H9 (cell line): ENCODE results near the gene KLC1. TPM values are rescaled to one million over a fixed set of nuclear protein-coding genes. Genes with fewer than 3 reads are reported as not detected.

ENCODE experiments used
- DNase-seq: peaks from one replicate; pipeline ENCODE4 v3.0.0-alpha.2; 2017
- H2AFZ ChIP-seq: one replicate; pipeline ENCODE4 v1.6.1; 2013; ENCODE audit warnings: mild to moderate bottlenecking, low read length, control low read depth, moderate library complexity
- H2AK5ac ChIP-seq: 2 replicates; pipeline ENCODE4 v1.6.1; 2013; ENCODE audit warnings: low read length, control low read depth, mixed read lengths; ENCODE audit not compliant: insufficient read length
- H2BK120ac ChIP-seq: one replicate; pipeline ENCODE4 v1.6.1; 2013; ENCODE audit warnings: low read depth, mild to moderate bottlenecking, low read length, control low read depth, inconsistent platforms; ENCODE audit not compliant: poor library complexity, severe bottlenecking
- H2BK12ac ChIP-seq: 2 replicates; pipeline ENCODE4 v1.6.1; 2013; ENCODE audit warnings: low read length, control low read depth, mixed read lengths, low read depth; ENCODE audit not compliant: insufficient read length
- H2BK15ac ChIP-seq: 2 replicates; pipeline ENCODE4 v1.6.1; 2013; ENCODE audit warnings: low read depth, low read length, control low read depth
- H2BK20ac ChIP-seq: one replicate; pipeline ENCODE4 v1.6.1; 2013; ENCODE audit warnings: low read depth, mild to moderate bottlenecking, low read length, control low read depth, inconsistent platforms; ENCODE audit not compliant: poor library complexity, severe bottlenecking
- H2BK5ac ChIP-seq: 2 replicates; pipeline ENCODE4 v1.6.1; 2013; ENCODE audit warnings: low read length, control low read depth, mixed read lengths; ENCODE audit not compliant: insufficient read length
- H3K14ac ChIP-seq: 2 replicates; pipeline ENCODE4 v1.6.1; 2013; ENCODE audit warnings: low read length, control low read depth; ENCODE audit not compliant: insufficient read depth
- H3K18ac ChIP-seq: 2 replicates; pipeline ENCODE4 v1.6.1; 2013; ENCODE audit warnings: low read depth, mild to moderate bottlenecking, mixed read lengths, low read length, control low read depth; ENCODE audit not compliant: insufficient read length
- H3K23ac ChIP-seq: 2 replicates; pipeline ENCODE4 v1.6.1; 2013; ENCODE audit warnings: low read length, control low read depth, mixed read lengths, low read depth; ENCODE audit not compliant: insufficient read length
- H3K23me2 ChIP-seq: 2 replicates; pipeline ENCODE4 v1.6.1; 2013; ENCODE audit warnings: low read depth, mild to moderate bottlenecking, mixed read lengths, low read length, control low read depth; ENCODE audit not compliant: insufficient read length, poor library complexity, severe bottlenecking
- H3K27ac ChIP-seq: 2 replicates; pipeline ENCODE4 v1.5.1; 2013; ENCODE audit warnings: low read length, control low read depth, mixed read lengths, low read depth; ENCODE audit not compliant: insufficient read length
- H3K27me3 ChIP-seq: 2 replicates; pipeline ENCODE4 v1.6.1; 2013; ENCODE audit warnings: low read length, control low read depth, inconsistent platforms; ENCODE audit not compliant: insufficient read depth
- H3K4ac ChIP-seq: 2 replicates; pipeline ENCODE4 v1.6.1; 2013; ENCODE audit warnings: low read depth, mild to moderate bottlenecking, control low read depth, inconsistent platforms, low read length, moderate library complexity
- H3K4me1 ChIP-seq: 2 replicates; pipeline ENCODE4 v1.6.1; 2013; ENCODE audit warnings: low read length, control low read depth, inconsistent platforms; ENCODE audit not compliant: insufficient read depth
- H3K4me2 ChIP-seq: 2 replicates; pipeline ENCODE4 v1.6.1; 2013; ENCODE audit warnings: low read length, control low read depth, mixed read lengths; ENCODE audit not compliant: insufficient read length, insufficient read depth
- H3K56ac ChIP-seq: 2 replicates; pipeline ENCODE4 v1.6.1; 2013; ENCODE audit warnings: low read depth, mild to moderate bottlenecking, mixed read lengths, low read length, control low read depth; ENCODE audit not compliant: insufficient read length
- H3K79me1 ChIP-seq: 2 replicates; pipeline ENCODE4 v1.6.1; 2013; ENCODE audit warnings: low read depth, mild to moderate bottlenecking, moderate library complexity, low read length, control low read depth, inconsistent platforms; ENCODE audit not compliant: insufficient read depth, poor library complexity, severe bottlenecking
- H3K79me2 ChIP-seq: 2 replicates; pipeline ENCODE4 v1.6.1; 2013; ENCODE audit warnings: low read length, control low read depth, inconsistent platforms; ENCODE audit not compliant: insufficient read depth
- H3K9ac ChIP-seq: 2 replicates; pipeline ENCODE4 v1.6.1; 2013; ENCODE audit warnings: low read length, control low read depth, mixed read lengths; ENCODE audit not compliant: insufficient read length; ENCODE audit errors: extremely low read depth
- H3K9me3 ChIP-seq: one replicate; pipeline ENCODE4 v1.6.1; 2013; ENCODE audit warnings: low read depth, low read length, inconsistent platforms; ENCODE audit not compliant: control insufficient read depth
- H3T11ph ChIP-seq: one replicate; pipeline ENCODE4 v1.6.1; 2013; ENCODE audit warnings: mild to moderate bottlenecking, low read length, control low read depth, inconsistent platforms
- H4K20me1 ChIP-seq: one replicate; pipeline ENCODE4 v1.6.1; 2013; ENCODE audit not compliant: control insufficient read depth, insufficient read length, insufficient read depth
- H4K5ac ChIP-seq: 2 replicates; pipeline ENCODE4 v1.6.1; 2013; ENCODE audit warnings: low read depth, mild to moderate bottlenecking, mixed read lengths, low read length, control low read depth; ENCODE audit not compliant: insufficient read length
- H4K8ac ChIP-seq: replicated peaks from 2 replicates; pipeline ENCODE4 v1.6.1; 2013; ENCODE audit warnings: low read length, control low read depth, mixed read lengths, low read depth; ENCODE audit not compliant: insufficient read length
- H4K91ac ChIP-seq: 2 replicates; pipeline ENCODE4 v1.6.1; 2013; ENCODE audit warnings: low read depth, mild to moderate bottlenecking, moderate library complexity, mixed read lengths, low read length, control low read depth; ENCODE audit not compliant: insufficient read length
- H3K27ac Mint-ChIP-seq, 3 experiments: 2 replicates in 2 of 3; 3 replicates in 1 of 3; pipeline ENCODE4 v1.8.0; 2020 to 2021; ENCODE audit warnings: mixed read lengths in 3 of 3, mild to moderate bottlenecking in 1 of 3, moderate library complexity in 1 of 3
- H3K27me3 Mint-ChIP-seq: 2 replicates; pipeline ENCODE4 v1.8.0; 2021; ENCODE audit warnings: low read depth, mild to moderate bottlenecking, moderate library complexity, mixed read lengths
- H3K36me3 Mint-ChIP-seq, 3 experiments: 2 replicates in 2 of 3; 3 replicates in 1 of 3; pipeline ENCODE4 v1.8.0; 2020 to 2021; ENCODE audit warnings: low read depth in 3 of 3, mixed read lengths in 3 of 3; ENCODE audit not compliant: insufficient read depth in 1 of 3
- H3K4me1 Mint-ChIP-seq, 2 experiments: 2 replicates each; pipeline ENCODE4 v1.8.0; 2020; ENCODE audit warnings: mixed read lengths in 2 of 2
- H3K4me3 Mint-ChIP-seq, 2 experiments: 2 replicates in 1 of 2; 3 replicates in 1 of 2; pipeline ENCODE4 v1.8.0; 2020 to 2021; ENCODE audit warnings: mild to moderate bottlenecking in 2 of 2, mixed read lengths in 2 of 2, moderate library complexity in 1 of 2
- H3K9me3 Mint-ChIP-seq, 2 experiments: 2 replicates in 1 of 2; 3 replicates in 1 of 2; pipeline ENCODE4 v1.8.0; 2020; ENCODE audit warnings: mild to moderate bottlenecking in 2 of 2, mixed read lengths in 2 of 2, moderate library complexity in 1 of 2
- WGBS: extraction: QIAGEN DNeasy Blood & Tissue Kit; methylation state at CpG from one replicate; pipeline ENCODE4 v1.1.7; 2013; ENCODE audit warnings: missing lambda C conversion rate, low lambda C conversion rate, mixed read lengths; ENCODE audit not compliant: insufficient read length; ENCODE audit errors: extremely low coverage; 5-methylcytosine and 5-hydroxymethylcytosine counted together
- total RNA-seq: library from RNA; stranded (reverse); gene quantifications from 2 replicates; pipeline ENCODE4 v1.2.1, GENCODE V29; 2021
- TF ChIP-seq, protein P1 (sequence below): fragments of 200-600 bp; sonication (generic); conservative IDR thresholded peaks from 3 replicates; pipeline ENCODE4 v1.8.0; 2021; ENCODE audit warnings: antibody characterized with exemption, mild to moderate bottlenecking

Gene KLC1
- total RNA-seq, 1 experiment from 2014 or later: 143 TPM

DNA sequence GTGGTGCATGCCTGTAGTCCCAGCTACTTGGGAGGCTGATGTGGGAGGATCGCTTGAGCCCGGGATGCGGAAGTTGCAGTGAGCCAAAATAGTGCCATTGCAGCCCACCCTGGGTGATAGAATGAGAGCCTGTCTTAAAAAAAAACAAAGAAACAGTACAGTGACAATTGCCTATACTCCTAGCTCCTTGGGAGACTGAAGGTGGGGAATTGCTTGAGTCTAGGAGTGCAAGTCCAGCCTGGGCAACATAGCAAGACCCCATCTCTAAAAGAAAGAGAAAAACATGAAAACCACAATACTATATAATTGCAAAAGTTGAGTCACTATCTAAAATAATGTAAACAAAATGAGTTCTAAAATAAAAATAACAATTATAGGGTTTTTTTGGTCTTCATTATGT is 20.0 kb downstream of the KLC1 start:
- peaks cover 13% of the 10 kb centered on the region; the same call in 1 of the 2 replicates for H3K79me2 ChIP-seq
- H3K9me3 ChIP-seq: no peaks in the 10 kb centered on the region
- no peak overlapping the region for H3K18ac ChIP-seq
- no peaks in the 10 kb centered on the region for H3K4me1 Mint-ChIP-seq
- no peak overlapping the region for H3K23ac ChIP-seq
- H3K27ac Mint-ChIP-seq: no peak overlapping the region
- H3K36me3 Mint-ChIP-seq: peaks cover 3 to 14% (median 6%) of the 10 kb centered on the region in 3 experiments; a peak in 5 of 7 replicates
- no CpG with 5 or more reads among the region's 3 CpGs for WGBS
- H3K9ac ChIP-seq: no peak overlapping the region
- H3K23me2 ChIP-seq: no peaks in the 10 kb centered on the region
- H2BK120ac ChIP-seq: no peak overlapping the region
- no peak overlapping the region for H2AK5ac ChIP-seq
- no peak overlapping the region for H2BK20ac ChIP-seq
- H4K91ac ChIP-seq: no peak overlapping the region
- H3K4ac ChIP-seq: no peak overlapping the region
- H3K27me3 ChIP-seq: no peaks in the 10 kb centered on the region
- H3K27ac ChIP-seq: no peak overlapping the region
- H4K8ac ChIP-seq: no peak overlapping the region
- H3K4me1 ChIP-seq: no peaks in the 10 kb centered on the region
- no peaks in the 10 kb centered on the region for H4K20me1 ChIP-seq
- no peak for DNase-seq
- no peak overlapping the region for H2BK15ac ChIP-seq
- no peak overlapping the region; a peak in 1 of 5 replicates for H3K4me3 Mint-ChIP-seq
- H3K4me2 ChIP-seq: no peak overlapping the region
- no peak overlapping the region for H2AFZ ChIP-seq
- no peaks in the 10 kb centered on the region for H3K9me3 Mint-ChIP-seq
- H3K14ac ChIP-seq: no peak overlapping the region
- H3T11ph ChIP-seq: no peak overlapping the region
- H3K79me1 ChIP-seq: peaks cover 9% of the 10 kb centered on the region
- no peak overlapping the region for H3K56ac ChIP-seq
- no peak overlapping the region for H2BK12ac ChIP-seq
- TF ChIP-seq, protein P1, sequence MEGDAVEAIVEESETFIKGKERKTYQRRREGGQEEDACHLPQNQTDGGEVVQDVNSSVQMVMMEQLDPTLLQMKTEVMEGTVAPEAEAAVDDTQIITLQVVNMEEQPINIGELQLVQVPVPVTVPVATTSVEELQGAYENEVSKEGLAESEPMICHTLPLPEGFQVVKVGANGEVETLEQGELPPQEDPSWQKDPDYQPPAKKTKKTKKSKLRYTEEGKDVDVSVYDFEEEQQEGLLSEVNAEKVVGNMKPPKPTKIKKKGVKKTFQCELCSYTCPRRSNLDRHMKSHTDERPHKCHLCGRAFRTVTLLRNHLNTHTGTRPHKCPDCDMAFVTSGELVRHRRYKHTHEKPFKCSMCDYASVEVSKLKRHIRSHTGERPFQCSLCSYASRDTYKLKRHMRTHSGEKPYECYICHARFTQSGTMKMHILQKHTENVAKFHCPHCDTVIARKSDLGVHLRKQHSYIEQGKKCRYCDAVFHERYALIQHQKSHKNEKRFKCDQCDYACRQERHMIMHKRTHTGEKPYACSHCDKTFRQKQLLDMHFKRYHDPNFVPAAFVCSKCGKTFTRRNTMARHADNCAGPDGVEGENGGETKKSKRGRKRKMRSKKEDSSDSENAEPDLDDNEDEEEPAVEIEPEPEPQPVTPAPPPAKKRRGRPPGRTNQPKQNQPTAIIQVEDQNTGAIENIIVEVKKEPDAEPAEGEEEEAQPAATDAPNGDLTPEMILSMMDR: no peak
- no peaks in the 10 kb centered on the region for H3K27me3 Mint-ChIP-seq
- H4K5ac ChIP-seq: no peak overlapping the region
- no peak overlapping the region for H2BK5ac ChIP-seq
